Effector CD8-positive, alpha-beta T cell (primary cell): Measurements from ENCODE around the gene JMJD1C.
A peak's percentile ranks its signal among the peaks of the same experiment; 100 is the strongest.

Experiments
- DNase-seq: peaks from one replicate; lab custom pipeline; 2025; lab: John Stamatoyannopoulos, UW

Gene JMJD1C

DNA sequence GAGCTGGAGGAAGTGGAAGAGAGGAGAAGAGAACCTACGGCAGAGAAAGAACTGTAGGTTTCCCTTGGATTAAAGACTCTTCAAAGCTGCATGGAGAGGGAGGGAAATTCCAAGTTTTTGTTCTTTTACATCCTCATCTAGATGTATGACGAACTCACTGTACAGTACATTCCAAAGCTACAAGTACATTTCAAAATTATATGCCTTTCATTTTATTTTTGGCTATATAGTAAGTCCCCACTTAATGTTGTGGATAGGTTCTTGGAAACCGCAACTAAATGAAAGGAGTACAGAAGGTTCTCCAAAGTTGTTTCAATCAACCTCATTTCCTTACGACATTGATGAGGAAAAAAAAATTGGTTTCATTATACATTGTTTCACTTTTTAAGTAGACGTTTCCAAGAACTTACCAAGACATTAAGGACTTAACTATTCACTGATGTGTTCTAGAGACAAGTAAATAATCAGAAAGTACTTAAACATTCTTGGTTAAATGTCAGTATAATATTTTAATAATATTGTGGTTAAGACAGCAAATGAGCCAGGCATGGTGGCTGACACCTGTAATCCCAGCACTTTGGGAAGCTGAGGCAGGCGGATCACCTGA, 16.1 kb upstream of the JMJD1C start:
- no peak for DNase-seq

DNA sequence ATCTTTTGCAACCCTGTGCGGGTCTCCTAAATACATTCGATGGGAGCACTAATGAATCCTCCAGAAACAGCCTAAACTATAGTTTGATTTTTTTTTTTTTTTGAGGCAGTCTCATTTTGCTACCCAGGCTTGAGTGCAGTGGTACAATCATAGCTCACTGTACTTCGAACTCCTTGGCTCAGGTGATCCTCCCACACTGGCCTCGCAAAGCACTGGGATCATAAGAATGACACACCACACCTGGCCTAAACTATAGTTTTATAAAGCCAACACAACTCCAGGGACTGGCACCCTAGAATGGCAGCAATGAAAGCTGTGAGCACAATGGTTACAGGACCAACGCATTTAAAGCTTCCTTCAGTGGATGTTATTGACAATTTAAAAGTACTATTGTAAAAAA, 14.5 kb upstream of the JMJD1C start:
- DNase-seq: no peak

DNA sequence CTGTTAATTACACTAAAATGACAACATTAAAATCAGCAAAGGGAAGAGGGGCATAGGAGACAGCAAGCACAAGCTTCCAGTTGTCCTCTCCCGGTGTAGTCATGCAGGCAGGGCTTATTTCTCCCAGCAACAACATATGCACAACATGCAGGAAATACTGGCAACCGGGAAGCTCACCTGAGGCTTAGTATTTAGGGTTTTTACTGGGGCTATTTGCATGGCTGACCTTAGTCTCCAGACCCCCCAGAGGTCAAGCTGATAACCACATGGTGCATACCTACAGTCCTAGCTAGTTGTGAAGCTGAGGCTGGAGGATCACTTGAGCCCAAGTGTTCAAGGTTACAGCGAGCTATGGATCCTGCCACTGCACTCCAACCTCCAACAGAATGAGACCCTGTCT, 12.8 kb upstream of the JMJD1C start:
- DNase-seq: no peak

DNA sequence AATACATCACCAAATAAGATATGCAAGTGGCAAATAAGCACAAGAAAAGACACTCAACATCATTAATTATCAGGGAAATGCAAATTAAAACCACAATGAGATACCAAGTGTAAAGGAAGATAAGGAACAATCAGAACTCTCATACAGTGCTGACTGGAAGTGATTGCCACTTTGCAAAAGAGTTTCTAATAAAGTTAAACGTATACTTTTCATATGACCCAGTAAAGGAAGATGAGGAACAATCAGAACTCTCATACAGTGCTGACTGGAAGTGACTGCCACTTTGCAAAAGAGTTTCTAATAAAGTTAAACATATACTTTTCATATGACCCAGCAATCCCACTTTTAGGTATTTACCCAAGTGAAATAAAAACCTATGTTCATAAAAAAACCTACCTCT, 12.2 kb upstream of the JMJD1C start:
- DNase-seq: no peak

DNA sequence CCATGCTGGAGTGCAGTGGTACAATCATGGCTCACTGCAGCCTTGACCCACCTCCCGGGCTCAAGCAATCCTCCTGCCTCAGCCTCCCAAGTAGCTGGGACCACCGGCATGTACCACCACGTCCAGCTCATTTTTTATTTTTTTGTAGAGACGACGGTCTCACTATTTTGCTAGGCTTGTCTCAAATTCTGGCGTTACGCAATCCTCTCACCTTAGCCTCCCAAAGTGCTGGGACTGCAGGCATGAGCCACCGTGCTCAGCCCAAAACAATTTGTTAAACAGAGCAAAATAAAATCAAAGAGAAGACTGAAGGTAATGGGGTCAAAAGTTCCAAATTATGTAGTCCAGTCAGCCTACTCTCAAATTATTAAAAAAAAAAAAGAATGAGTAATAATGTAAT, 8.7 kb upstream of the JMJD1C start:
- no peak for DNase-seq

DNA sequence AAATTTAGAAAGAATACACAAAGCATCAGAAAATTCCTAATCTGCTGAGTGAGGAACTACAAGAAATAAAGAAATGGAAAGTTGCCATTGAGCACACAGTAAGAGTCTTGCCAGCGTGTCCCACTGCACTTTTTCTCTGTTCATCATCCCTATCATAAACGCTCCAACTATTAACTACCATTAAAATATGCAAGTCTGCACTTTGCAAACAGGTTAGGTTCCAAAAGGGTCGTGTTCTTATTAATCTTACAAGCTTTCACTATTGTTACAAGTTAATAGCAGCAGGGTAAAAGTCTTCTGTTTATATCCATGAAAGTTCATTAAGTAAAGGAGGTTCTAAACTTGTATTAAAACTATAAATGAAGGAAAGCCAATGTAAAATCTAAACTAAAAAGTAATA, 5.2 kb upstream of the JMJD1C start:
- no peak for DNase-seq

DNA sequence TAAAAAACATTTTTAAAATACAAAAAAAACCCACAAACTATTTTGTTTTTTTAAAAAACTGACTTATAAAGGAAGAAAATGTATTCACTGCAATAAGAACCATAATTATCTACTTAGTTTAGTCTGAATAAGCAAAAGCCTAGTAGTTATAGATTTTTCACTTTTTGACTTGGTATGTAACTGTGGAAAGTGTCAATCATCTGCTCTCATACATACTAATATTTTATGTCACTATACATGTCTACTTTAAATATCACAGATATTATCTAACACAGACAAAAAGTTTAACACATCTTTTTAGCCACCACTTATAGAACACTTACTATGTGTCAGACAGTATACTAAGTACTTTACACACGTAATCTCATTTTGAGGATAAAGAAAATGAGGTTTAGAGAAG, 3.2 kb upstream of the JMJD1C start:
- no peak for DNase-seq

DNA sequence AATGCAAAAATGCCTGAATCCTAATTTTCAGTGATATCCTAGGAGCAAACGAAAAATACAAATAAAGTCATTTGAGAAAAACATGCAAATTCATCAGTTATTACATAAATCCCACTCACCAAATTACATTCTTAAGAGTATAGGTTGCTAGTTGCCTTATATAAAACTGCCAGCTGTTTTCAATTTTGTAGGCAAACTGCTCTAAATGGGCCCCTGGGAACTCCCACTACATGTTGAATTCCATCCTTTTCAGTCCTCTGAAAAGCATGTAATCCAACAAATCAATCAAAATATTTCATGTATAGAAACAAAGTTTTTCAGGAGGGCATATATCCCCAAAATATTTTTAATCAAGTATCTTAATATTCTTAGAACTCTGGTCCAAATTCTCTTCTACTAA, 2.1 kb upstream of the JMJD1C start:
- DNase-seq: no peak

DNA sequence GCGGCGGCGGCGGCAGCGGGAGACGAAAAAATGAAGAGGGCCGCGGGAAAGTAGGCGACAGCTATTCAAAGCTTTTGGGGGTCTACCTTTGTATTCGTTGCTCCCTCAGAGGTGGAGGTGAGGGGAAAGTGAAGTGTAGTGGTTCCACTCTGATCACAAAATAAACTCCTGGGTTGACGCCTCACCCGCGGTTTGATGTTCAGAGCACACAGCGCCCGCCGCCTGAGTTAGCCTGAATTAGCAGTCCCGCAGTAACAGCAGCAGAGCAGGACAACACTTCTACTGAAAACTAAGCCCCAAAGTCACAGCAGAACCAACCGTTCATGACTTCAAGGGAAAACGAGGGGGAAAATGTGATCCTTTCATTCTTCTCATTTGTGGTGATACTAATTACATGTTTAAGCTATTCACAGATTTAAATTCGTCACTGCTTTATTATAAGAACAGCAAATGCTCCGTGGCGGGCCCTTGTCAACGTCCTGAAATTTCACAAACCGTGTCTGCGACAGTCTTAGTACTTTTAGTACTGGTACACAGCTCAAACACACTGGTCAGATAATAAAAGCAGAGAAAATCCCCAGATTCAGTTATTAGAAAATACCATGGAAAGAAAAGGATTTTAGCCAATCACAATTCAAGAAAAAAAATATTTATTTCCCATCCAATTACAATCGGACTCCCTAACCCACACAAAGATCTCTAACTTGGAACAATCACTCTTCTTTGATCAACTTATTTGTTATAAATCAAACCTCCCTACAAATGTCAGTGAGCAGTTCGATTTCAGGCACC, 563 bp upstream of the JMJD1C start:
- no peak for DNase-seq

DNA sequence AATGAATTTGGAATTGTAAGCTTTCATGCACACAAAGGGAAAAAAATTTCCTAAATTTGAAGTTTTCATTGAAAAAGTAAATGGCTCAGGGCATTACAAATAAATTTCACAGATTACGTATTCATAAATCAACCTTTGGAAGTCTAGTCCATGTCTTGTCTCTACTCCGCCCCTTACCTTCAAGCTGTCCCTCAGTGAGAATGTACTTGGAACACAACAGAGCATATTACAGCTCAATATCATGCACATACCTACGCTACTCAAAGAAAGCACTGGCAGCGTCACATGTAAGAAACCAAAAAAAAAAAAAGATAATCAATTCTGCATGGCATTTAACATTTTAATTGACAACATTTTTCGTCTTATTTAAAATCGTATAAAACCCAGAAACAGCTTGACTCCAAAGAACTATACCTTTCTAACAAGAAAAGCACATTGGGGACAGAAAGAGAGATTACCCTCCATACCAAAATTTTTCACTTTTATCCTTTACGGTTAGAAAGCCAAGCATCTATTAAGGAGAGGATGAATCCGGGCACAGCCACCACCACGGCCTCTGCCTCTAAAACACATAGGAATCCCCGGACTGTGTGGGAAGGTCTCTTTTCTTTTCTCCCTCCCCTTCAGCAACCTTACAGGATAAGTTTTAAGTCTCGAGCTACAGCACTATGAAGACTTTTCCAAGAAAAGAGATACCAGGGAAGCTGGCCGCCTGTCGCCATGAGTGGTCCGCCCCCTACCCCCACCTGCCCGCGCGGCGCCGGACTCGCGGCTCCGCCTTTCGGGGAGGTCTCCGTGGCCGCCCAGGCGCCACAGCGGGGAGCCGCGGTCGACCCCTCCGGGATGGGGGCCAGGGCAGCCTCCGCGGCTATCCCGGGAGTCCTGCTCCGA, 1.1 kb downstream of the JMJD1C start:
- DNase-seq: peak; percentile 38

DNA sequence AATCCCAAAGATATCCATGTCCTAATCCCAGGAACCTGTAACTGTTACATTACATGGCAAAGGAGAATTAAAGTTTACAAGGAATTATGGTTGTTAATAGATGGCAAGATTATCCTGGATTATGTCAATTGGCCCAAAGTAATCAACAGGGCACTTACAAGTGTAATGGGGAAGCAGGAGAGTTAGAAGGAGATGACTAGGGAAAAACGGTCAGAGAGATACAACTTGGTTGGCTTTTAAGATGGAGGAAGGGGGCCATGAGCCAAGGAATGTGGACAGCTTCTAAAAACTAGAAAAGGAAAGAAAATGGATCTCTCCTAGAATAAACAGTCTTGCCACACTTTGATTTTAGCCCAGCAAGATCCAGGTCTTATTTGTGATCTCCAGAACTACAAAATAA, 3.3 kb downstream of the JMJD1C start:
- DNase-seq: no peak

DNA sequence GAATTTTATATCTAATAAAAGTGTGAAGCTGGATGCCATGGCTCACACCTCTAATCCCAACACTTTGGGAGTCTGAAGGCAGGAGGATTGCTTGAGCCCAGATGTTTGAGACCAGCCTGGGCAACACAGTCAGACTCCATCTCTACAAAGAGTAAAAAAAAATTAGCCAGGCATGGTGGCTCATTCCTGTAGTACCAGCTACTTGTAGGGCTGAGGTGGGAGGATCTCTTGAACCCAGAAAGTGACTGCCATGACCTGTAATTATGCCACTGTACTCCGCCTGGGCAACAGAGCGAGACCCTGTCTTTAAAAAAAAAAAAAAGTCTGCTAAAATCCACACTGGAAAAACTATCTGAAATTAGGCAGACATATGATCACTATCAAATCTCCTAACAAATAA, 7.6 kb downstream of the JMJD1C start:
- no peak for DNase-seq

DNA sequence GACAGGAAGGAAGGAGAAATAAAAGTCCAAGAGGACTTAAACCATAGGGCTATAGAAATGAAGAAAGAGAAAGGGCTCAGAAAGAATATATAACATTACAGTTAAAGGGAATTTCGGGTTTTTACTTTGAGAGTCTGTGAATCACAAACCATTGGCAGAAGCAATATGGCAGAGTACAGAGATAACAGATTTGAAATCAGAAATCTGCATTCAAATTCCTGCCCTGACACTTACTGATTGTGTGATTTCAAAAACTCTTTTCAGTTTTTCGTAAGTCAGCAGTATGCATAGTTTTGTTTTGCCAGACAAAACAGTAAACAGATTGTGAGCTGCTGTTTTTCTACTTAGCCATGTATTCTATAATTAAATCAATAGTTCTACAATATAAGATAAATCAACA, 8.2 kb downstream of the JMJD1C start:
- DNase-seq: no peak

DNA sequence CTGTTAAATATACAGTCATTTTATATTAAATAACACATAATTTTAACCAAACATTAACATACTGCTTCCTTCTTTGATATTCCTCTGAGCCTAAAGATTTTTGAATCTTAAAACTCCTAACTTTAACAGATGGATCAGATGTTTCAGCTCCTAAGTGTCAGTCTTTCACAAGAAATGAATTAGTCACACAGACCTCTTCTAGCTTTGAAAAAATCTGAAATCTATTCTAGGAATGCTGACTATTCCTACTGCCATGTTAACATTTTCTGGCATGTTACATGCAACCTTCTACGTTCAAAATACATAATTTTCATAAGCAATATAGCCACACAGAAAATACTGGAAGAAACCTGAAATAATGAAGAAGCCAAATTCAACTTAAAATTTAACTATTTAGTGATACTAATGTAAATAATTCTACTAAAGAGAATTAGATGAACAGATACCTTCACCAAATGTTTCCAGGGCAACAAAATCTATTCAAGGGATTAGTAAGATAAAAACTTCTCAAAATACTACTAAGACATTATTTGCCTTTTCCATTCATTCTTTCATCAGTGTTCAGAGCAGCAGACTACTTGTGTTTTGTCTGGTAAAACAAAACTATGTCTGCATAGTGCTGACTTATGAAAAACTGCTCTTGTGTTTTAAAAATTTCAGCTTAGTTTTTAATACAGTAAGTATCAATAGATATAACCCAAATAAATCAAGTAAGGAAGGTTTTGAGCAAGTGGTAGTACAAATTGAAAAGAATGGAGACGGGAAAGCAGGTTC, 9.2 kb downstream of the JMJD1C start:
- no peak for DNase-seq

DNA sequence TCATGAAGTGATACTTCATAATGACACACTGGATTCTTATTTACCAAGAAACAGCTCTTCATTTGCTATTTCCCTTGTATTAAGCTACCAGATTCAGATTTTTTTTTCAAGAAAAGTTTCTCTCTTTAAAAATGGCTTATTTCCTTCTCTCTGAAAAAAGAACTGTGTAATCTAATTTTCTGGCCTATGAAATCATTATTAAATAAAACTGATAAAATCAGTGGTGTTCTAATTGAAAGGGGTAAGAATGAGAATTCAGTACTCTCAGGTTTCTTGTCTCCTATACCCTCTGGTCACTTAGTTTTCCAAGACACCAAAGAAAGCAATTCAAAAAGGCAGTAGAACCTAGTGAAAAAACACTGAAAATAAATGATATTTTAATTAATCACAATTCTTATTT, 10.3 kb downstream of the JMJD1C start:
- DNase-seq: no peak

DNA sequence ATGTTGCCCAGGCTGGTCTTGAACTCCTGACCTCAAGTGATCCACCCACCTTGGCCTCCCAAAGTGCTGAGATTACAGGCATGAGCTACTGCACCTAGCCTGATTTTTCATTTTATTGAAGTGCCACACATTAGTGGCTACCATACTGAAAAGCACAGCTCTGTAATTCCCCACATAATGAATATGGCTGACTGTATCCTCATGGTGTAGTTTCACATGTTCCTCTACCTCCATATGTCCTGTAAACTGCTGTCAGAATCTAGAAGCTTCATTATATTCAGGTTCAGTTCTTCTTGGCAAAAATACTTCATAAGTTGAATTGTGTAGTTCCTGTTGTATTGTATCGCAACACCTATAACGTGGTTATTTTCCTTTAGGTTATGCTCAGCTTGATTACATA, 11.1 kb downstream of the JMJD1C start:
- no peak for DNase-seq

DNA sequence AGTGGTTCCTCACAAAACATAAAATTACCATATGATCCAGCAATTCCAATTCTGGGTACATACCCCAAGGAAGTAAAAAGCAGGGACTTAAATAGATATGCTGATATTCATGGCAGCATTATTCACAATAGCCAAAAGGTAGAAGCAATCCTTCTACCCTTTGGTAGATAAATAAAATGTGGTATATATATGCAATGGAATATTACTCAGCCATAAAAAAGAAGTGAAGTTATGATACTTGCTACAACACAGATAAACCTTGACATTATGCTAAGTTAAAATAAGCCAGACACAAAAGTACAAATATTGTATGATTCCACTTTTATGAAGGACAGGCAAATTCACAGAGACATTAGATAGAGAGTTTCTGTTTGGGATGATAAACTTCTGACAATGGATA, 13.3 kb downstream of the JMJD1C start:
- DNase-seq: no peak

DNA sequence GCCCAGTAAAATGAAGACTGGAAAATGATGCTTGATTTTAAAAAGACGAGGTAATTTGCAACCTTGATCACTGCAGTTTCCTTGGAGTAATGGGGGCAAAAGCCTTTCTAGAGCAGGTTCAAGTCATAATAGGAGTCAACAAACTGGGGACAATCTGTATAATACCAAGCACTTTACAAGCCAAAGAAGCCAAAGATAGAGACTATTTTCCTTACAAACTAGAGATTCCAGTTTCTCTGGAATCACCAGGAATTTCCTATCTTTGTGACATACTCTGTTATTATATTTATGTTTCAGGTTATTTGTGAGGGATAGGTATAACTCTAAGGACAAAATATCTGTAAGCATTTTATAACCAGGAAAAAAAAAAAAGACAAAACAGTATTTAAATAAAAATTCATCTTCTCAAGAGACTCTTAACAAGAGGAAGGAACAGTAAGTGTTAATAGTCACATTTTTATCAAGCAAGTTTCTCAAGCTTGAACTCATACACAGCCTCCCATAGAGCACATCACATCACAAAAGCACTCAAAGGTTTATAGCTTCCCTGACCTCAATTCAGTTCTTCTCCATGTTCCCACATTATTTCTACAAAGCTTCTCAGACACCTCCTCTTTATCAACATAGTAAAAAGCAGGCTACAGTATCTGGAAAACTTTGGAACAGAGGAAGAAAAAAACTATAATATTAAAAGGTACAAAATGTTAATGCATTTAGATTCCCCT, 18.9 kb downstream of the JMJD1C start:
- DNase-seq: no peak

DNA sequence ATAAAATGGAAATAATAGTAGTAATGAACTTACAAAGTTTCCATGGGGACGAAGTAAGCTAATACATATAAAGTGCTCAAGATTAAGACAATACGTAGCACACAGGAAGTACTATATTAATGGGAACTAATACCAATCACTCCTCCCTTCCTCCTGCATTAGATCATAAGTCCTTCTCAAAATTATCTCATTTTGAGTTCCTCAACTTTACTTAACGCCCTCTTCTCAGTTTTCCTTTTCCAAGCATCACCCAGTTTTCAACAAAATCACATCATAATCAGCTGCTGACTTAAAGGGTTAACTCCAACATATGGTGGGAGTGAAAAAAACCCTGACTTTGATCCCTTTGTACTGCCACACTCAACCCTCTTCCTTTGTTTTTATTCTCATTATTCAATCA, 24.4 kb downstream of the JMJD1C start:
- no peak for DNase-seq

DNA sequence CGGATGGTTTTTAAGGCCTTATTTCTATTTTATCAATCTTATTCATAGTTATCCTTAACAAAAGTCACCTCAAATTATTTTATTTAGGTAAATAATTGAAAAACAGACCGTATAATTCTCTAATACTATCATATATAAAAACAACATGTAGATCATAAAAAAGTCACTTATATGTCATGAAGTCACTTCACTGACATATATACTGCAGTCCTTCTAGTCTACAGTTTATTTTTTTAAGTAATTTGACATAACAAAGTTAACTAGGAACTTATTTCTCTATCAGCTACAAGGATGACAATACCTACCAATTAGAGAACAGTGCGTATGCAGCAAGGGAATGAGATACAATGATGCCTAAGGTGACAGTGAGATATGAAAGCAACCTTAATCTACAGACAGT, 26.2 kb downstream of the JMJD1C start:
- DNase-seq: no peak
